Neutrophil (primary cell): ENCODE measurements around the gene AMBRA1.
A peak's percentile ranks its signal among the peaks of the same experiment; 100 is the strongest.

ENCODE experiments used
- H3K27ac ChIP-seq: fragments of 200-600 bp; sonication (generic); 2 replicates; pipeline ENCODE4 v1.5.1; 2016; ENCODE audit warnings: mild to moderate bottlenecking, moderate library complexity
- H3K27me3 ChIP-seq: fragments of 200-600 bp; sonication (generic); 2 replicates; pipeline ENCODE4 v1.6.0; 2016; ENCODE audit warnings: mild to moderate bottlenecking
- H3K36me3 ChIP-seq: fragments of 200-600 bp; sonication (generic); 2 replicates; pipeline ENCODE4 v1.5.1; 2017
- H3K4me1 ChIP-seq, 2 experiments: fragments of 200-600 bp in 1 of 2; sonication (generic) in 1 of 2; 1 replicate in 1 of 2; 2 replicates in 1 of 2; pipeline versions ENCODE4 v1.5.1 to v1.6.1; 2013 to 2016; ENCODE audit warnings: low read depth in 1 of 2, low read length in 1 of 2, mild to moderate bottlenecking in 1 of 2, moderate library complexity in 1 of 2; ENCODE audit not compliant: control insufficient read depth in 1 of 2, insufficient read depth in 1 of 2
- H3K4me3 ChIP-seq, 2 experiments: fragments of 200-600 bp in 1 of 2; sonication (generic) in 1 of 2; 1 replicate in 1 of 2; 2 replicates in 1 of 2; pipeline ENCODE4 v1.5.1; 2013 to 2016; ENCODE audit warnings: low read depth in 1 of 2, low read length in 1 of 2, mild to moderate bottlenecking in 1 of 2, moderate library complexity in 1 of 2
- H3K9me3 ChIP-seq: fragments of 200-600 bp; sonication (generic); 2 replicates; pipeline ENCODE4 v1.5.1; 2016
- TF ChIP-seq, protein P1 (sequence below): fragments of 200-600 bp; sonication (generic); IDR thresholded peaks from 2 replicates; pipeline ENCODE4 v1.5.1; 2016; ENCODE audit warnings: antibody characterized with exemption

Gene AMBRA1

DNA sequence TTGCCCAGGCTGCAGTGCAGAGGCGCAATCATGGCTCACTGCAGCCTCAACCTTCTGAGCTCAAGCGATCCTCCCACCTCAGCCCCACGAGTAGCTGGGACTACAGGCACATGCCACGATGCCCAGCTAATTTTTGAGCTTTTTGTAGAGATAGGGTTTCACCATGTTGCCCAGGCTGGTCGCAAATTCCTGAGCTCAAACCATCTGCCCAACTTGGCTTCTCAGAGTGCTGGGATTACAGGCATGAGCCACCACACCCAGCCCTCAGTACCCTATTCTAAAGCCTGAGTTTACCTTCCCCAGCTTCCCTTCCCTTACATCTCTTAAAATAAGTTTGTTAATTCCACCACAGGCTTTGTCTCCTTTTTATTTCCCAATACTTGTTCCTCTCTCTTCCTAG, 59.1 kb downstream of the AMBRA1 start:
- TF ChIP-seq, protein P1, sequence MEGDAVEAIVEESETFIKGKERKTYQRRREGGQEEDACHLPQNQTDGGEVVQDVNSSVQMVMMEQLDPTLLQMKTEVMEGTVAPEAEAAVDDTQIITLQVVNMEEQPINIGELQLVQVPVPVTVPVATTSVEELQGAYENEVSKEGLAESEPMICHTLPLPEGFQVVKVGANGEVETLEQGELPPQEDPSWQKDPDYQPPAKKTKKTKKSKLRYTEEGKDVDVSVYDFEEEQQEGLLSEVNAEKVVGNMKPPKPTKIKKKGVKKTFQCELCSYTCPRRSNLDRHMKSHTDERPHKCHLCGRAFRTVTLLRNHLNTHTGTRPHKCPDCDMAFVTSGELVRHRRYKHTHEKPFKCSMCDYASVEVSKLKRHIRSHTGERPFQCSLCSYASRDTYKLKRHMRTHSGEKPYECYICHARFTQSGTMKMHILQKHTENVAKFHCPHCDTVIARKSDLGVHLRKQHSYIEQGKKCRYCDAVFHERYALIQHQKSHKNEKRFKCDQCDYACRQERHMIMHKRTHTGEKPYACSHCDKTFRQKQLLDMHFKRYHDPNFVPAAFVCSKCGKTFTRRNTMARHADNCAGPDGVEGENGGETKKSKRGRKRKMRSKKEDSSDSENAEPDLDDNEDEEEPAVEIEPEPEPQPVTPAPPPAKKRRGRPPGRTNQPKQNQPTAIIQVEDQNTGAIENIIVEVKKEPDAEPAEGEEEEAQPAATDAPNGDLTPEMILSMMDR = no peak
- Histone ChIP-seq H3K27me3 (no peaks in the 10 kb centered on the region), H3K9me3 (no peaks in the 10 kb centered on the region), H3K36me3 (peaks cover 2% of the 10 kb centered on the region), H3K4me3 (no peak overlapping the region), H3K4me1 (peaks cover 0 to 3% of the 10 kb centered on the region in 2 experiments), H3K27ac (no peak overlapping the region)

- no peak overlapping the region for H3K4me3 ChIP-seq
- no peaks in the 10 kb centered on the region for H3K9me3 ChIP-seq
- H3K27ac ChIP-seq = no peak overlapping the region
- H3K4me1 ChIP-seq = peaks cover 10 to 11% of the 10 kb centered on the region in 2 experiments
- TF ChIP-seq, protein P1 = no peak
- no peaks in the 10 kb centered on the region for H3K27me3 ChIP-seq
- no peaks in the 10 kb centered on the region for H3K36me3 ChIP-seq
Observed at GRCh38 chr11:46533396-46534100, 60.3 kb downstream of the AMBRA1 start.

DNA sequence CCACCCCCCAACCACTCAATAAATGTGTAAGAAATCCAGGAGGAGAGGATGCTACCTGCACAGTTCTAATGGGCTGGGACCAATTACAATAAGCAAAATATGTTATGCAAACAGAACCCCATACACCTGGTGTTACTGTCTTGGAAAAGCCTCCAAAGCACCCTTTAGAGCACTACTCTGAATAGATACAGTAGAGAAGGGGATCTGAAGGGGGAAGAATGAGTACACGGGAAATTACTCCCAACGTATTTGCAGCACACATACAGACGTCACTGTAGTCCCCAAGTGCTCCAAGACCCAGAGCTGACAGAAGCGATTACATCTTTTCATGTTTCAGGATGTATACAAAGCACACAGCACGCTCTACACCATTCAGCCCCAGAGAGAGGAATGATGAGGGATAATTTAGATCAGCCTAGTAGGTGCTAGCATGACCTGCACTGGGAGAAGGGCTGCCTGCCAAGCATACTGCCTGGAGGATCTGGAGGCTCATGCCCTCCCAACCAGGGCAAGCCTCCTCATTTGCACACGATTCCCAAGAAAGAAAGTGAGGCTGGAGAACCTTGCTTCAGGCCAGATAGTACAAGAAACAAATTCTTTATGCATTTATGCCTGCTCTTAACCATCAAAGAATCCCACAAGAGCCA, 63.8 kb downstream of the AMBRA1 start:
- Histone ChIP-seq H3K4me1 (peaks cover 22 to 31% of the 10 kb centered on the region in 2 experiments), H3K27me3 (no peaks in the 10 kb centered on the region), H3K27ac (no peak overlapping the region), H3K4me3 (no peak overlapping the region), H3K36me3 (no peaks in the 10 kb centered on the region), H3K9me3 (no peaks in the 10 kb centered on the region)
- TF ChIP-seq, protein P1 = no peak

DNA sequence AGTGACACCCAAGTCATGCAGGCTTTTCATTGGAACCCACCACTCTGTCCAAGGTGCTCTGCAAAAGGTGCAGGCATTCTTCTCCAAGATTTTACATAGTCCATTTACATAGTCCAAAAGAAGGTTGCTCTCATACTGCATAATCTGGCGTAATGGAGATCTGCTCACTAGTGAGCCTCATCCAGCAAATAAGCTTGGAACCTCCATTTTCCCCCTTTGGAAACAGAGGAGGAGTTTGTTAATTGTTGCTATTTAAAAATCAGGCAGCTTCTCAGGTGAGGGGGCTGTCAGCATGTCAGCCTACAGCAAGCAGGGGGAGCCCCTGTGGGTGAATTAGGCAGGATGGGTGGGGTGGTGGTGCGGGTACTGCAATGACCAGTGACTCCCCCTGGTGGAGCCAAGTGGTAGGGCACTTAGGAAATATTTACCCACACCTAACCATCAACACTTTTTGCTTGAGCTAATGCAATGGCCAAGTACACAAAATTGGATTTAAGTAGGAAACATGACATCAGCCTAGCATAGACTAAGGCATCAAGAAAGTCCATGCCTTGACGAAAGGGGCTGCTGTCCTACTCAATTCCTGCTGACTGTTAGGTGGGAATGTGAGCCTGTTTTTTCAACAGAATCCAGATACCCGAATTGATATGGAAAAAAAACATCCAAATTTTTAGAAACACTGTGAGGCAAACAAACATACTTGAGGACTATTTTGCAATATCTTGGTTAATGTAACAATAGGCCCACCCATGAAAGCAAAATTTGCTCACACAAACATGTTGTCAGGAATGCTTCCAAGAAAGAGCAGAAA, 64.5 kb downstream of the AMBRA1 start:
- TF ChIP-seq, protein P1 = peak; percentile 92
- Histone ChIP-seq H3K27ac (peak overlapping the region; percentile 7), H3K4me1 (peaks cover 19 to 31% of the 10 kb centered on the region in 2 experiments), H3K36me3 (no peaks in the 10 kb centered on the region), H3K4me3 (no peak overlapping the region), H3K9me3 (no peaks in the 10 kb centered on the region), H3K27me3 (no peaks in the 10 kb centered on the region)

- H3K4me1 ChIP-seq = peaks cover 19 to 31% of the 10 kb centered on the region in 2 experiments
- H3K4me3 ChIP-seq = no peak overlapping the region
- TF ChIP-seq, protein P1 = no peak
- H3K36me3 ChIP-seq = no peaks in the 10 kb centered on the region
- H3K27me3 ChIP-seq = no peaks in the 10 kb centered on the region
- H3K9me3 ChIP-seq = no peaks in the 10 kb centered on the region
- H3K27ac ChIP-seq = peak overlapping the region; percentile 7
Observed at GRCh38 chr11:46528445-46529094, 65.3 kb downstream of the AMBRA1 start.
